ENCODE measurements around the gene MTHFD1L. TPM values are rescaled to one million over a fixed set of nuclear protein-coding genes. Genes with fewer than 3 reads are reported as not detected.

MTHFD1L gene
- total and polyA plus RNA-seq, 2 of the 8 experiments (the other 6 are each of a cell fraction or from before 2014, with no cell fraction given), result 29.2 to 105 TPM

GRCh38 chr6:150967381-150967780, 101.9 kb downstream of the MTHFD1L start (continued):
- TF ChIP-seq CHD7 (IDR thresholded peaks at IDR 0.05; ENCODE audit: insufficient replicate concordance, low read length), result no peak
- no peak for TF ChIP-seq POLR2A (IDR thresholded peaks at IDR 0.05; ENCODE audit: control extremely low read depth in 1 of 2, low read depth in 2 of 2, low read length in 2 of 2)
- TF ChIP-seq MAX (IDR thresholded peaks at IDR 0.05), result no peak
- TF ChIP-seq BCL11A (IDR thresholded peaks at IDR 0.05; ENCODE audit: low read depth in 2 of 2, low read length in 2 of 2), result no peak
- no peak for TF ChIP-seq NRF1 (IDR thresholded peaks at IDR 0.05; ENCODE audit: low read depth, low read length)

Data from H1 (cell line).